GM11168 (cell line): ENCODE results near the gene PPL.

Source experiments
- in situ Hi-C: fragments of 300-500 bp; cut with MboI; formaldehyde crosslinking; loops from one replicate; pipeline ENCODE4 v1.12.0; 2022; ENCODE audit warnings: low sequenced_read_pairs; ENCODE audit not compliant: unreplicated experiment

PPL gene

DNA sequence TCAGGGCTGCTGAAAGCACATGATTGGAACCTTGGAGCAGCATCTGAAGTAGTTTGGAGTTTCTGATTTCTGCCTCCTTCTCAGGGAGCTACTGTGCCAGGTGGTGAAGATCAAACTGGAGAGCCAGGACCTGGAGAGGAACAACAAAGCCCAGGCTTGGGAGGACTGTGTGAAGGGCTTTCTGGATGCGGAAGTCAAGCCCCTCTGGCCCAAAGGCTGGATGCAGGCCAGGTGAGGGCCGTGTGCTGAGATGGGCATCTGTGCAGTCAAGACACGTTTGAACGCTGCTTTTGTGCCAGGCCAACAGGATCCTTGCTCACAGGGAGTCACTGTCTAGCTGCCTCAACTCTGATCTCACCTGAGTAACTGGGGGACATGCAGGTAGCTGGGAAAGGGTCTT, 65.9 kb downstream of the PPL start:
- in situ Hi-C loops = no loop called here

DNA sequence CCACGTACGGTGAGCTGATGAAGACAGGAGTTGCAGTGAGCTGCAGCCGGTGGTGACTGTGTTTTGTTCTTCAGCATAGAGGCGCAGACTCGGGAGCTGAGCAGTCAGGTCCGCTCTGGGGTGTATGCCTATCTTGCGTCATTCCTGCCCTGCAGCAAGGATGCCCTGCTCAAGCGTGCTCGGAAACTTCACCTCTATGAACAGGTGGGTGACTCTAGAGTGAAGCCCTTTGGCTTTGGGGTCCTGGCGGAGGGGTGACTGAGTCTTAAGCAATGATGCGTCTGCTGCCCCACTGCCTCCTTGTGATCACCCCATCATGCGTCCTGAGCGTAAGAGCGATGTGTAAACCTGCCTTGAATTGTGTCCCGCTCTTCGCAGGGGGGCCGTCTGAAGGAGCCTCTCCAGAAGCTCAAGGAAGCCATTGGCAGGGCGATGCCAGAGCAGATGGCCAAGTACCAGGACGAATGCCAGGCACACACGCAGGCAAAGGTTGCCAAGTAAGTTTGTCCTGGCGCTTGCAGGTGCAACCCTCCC, 66.7 kb downstream of the PPL start:
- in situ Hi-C loops = no loop called here

DNA sequence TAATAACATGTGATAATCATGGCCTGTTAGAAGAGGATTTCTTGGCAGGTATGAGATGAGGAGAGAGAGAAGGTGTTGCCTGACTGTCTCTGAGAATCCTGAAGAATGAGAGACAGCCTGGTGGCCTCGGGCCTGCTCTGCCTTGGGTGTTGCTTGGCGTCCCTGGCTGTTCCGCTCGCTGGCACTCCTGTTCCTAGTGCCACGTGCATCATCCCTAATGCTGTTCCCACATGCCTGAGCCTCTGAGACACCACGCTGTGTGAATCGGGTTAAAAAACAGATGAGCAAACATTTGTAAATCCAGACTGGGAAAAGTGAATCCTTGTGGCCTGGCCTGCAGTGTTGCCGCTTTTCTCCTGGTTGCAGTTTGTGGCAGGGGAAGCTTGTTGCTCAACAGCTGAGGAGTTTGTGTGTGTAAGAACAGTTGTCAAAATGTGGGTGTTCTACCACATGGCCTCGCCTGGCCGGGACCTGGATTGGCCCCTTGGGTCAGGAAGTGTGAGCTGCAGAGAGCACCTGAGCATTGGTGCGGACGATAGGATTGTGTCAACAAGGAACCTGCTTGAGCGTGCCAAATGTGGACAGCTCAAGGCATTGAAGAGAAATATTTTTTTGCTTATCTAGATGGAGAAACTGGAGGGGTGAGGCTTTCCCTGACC, 67.7 kb downstream of the PPL start:
- in situ Hi-C loops = no loop called here

DNA sequence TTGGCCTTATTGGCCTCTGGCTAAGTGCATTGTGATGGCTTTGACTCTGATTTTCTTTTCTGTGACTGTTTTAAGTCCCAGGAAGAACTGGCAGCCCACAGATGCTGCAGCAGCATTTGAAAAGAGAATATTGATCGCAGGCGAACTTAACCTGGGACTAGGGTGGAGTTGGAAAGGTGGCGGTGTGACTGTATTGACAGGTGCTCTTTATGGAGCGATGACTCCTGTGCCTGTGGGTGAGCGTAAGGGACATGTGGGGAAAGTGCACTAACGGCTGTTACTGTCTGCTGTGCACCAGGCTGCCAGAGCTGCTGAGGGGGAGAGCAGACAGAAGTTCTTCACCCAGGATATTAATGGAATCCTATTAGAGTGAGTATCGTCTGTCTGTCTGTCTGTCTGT, 68.4 kb downstream of the PPL start:
- in situ Hi-C loops = no loop called here

DNA sequence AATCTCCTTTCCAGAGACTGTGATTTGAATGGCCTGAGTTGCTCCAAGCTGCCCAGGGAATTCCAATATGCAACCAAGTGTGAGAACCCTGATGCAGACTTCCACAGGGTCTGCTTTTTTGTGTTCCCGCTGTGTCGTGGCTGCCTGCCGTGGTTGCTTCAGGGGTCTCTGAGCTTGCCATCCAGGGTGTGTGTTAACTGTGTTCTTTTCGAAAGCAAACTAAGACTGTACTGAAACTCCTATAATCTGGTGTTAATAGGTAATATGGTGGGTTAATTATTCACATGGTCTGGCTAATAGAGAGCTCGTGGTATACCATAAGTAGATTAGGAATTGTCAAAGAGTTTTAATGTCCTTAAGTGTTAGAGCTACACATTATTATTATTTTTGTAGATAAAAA, 68.9 kb downstream of the PPL start:
- in situ Hi-C loops = no loop called here

DNA sequence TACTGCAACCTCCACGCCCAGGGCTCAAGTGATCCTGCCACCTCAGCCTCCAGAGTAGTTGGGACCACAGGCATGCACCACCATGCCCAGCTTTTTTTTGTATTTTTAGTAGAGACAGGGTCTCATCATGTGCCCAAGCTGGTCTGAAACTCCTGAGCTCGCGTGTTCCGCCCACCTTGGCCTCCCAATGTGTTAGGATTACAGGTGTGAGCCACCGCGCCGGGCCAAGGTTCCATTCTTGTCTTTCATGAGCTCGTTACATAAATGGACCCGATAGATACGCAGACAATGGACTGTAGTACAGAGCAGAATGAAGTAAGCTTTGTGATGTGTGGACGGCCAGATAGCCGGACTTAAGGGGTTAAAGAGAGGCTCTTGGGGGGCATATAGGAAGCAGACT, 70.4 kb downstream of the PPL start:
- in situ Hi-C loops = no loop called here

DNA sequence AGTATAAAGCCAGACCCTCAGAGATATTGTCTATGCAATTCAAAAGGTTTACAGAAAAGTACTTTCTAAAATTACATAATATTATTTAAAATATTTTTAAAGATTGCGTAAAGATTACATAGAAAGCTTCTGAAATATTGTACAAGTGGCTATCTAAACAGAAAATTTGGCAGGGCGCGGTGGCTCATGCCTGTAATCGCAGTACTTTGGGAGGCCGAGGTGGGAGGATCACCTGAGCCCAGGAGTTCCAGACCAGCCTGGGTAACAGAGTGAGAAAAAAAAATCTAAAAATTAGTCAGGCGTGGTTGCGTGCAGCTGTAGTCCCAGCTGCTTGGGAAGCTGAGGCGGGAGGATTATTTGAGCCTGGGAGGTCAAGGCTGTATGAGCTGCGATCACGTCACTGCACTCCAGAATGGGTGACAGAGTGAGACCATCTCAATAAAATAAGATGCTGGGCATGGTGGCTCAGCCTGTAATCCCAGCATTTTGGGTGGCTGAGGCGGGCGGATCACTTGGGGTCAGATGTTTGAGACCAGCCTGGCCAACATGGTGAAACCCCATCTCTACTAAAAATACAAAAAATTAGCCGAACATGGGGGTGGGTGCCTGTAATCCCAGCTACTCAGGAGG, 71.6 kb downstream of the PPL start:
- in situ Hi-C loops = no loop called here

DNA sequence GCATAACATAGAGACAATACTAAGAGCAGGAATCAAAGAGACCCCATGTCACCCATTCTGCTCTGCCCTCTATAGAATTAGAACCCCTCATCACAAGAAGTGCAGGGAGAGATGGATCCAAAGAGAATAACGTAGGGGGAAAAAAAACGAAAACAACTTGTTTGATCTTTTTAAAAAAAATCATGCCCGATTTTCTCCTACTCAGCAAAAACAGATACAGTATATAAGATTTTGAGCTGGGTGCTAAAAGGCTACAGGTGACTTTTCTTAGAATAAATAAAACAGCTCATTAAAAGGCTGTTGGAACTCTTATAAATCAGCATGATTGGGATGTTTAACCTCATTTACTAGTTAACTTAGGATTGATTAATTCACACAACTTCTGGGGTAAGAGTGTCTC, 72.2 kb downstream of the PPL start:
- in situ Hi-C loops = no loop called here

DNA sequence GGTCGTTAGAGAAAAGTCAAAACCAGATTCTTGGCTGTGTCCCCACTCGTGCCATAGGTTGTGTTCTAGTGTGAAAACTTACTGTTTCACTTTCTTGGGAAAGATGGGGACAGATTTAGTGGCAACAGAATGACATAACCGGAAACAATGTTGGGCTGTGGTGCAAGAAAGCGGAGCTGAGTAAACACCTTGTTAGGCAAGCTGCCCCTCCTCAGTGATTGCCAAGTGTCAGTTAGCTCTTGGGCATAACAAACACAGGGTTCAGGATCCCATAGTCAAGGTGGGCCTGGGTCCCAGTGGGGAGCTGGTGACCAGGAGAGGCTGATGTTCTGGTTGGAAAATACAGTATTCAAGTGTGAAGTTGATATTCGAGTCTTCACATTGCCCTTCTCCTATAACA, 74.3 kb downstream of the PPL start:
- in situ Hi-C loops = no loop called here

DNA sequence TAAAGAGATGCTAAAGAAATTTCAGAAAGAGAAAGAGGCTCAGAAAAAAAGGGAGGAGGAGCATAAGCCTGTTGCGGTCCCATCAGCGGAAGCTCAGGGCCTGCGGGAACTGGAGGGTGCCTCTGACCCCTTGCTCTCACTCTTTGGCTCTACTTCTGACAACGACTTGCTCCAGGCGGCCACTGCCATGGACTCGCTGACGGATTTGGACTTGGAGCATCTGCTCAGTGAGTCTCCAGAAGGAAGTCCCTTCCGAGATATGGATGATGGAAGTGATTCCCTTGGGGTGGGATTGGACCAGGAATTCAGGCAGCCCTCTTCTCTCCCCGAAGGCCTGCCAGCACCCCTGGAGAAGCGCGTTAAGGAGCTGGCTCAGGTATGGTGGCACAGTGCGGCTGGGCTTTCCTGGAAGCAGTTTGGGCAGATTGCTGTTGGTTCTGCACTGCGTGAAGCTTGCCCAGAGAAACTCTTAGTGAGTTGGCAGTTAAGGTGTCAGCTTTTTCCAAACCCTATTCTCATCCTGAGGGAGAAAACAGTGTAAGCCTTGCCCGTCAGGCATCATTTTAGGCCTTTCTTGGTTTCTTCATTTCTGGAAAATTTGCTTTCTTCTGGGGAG, 76.1 kb downstream of the PPL start:
- in situ Hi-C loops = no loop called here

DNA sequence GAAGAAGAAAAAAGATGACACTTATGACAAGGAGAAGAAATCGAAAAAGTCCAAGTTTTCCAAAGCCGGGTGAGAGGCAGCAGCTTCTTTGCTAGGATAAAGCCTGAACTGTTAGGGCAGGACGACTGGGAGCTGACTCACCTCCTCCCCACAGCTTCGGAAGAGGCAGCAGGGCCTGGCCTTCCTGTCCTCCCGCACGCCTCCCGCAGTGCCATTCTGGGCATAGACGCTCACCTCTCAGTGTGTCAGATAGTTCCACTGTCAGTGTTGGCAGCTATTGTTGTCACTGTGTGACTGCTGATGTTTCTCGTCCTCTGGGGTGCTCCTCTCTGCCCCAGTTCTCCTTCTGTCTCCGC, 77.1 kb downstream of the PPL start:
- in situ Hi-C loops = no loop called here

DNA sequence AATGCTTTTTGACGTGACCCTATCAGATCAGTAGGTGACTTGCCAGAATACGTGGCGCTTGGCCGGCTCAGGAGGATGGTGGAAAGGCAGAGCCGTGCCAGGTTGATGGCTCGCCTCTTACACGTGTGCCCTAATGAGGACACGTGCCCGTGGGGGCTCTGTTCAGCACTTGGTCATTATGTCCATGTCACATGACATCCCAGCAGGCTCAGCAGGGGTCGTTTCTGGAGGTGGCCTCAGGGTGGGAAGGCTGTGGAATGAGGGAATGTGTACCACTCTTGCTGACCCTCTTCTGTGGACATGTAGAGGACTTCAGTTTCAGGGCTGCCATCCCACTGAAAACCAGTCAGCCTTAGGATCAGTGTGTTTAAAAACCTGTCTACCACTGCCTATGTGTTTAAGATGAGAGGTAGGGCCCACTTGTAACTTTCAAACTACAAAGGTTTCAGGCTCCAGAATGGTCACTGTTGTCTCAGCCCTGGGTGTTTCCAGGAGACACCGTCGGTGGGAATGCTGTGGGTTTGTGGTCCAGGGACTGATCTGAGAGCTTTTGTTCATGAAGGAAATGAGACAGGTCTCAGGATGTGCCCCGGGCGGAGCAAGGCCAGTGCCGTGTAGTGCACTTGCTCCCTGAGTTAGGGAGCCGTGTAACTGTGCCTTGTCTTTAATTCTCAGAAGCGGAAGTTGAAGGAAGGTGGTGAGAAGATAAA, 77.6 kb downstream of the PPL start:
- in situ Hi-C loops = no loop called here

DNA sequence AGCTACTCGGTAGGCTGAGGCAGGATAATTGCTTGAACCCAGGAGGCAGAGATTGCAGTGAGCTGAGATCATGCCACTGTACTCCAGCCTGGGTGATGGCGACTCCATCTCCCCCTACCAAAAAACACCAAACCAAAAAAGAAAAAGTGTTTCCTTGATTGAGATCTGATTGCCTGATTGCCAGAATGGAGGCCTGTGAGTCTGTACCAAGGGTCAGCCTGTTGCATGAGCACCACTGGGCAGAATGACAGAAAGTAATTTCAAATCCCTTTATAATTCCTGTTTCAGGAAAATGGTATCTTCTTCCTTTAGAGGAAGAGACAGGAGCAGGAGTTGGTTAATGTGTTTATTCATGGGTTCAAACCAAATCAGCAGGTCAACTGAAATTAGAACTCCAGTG, 81.1 kb downstream of the PPL start:
- in situ Hi-C loops = no loop called here

DNA sequence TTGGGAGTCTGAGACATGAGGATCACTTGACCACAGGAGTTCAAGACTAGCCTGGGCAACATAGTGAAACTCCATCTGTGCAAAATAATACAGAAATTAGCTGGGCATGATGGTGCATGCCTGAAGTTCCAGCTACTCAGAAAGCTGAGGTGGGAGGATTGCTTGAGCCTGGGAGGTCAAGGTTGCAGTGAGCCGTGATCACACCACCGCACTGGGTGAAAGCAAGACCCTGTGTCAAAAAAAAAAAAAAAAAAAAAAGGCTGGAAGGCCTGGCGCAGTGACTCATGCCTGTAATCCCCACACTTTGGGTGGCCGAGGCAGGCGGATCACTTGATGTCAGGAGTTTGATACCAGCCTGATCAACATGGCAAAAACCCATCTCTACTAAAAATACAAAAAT, 81.6 kb downstream of the PPL start:
- in situ Hi-C loops = no loop called here

DNA sequence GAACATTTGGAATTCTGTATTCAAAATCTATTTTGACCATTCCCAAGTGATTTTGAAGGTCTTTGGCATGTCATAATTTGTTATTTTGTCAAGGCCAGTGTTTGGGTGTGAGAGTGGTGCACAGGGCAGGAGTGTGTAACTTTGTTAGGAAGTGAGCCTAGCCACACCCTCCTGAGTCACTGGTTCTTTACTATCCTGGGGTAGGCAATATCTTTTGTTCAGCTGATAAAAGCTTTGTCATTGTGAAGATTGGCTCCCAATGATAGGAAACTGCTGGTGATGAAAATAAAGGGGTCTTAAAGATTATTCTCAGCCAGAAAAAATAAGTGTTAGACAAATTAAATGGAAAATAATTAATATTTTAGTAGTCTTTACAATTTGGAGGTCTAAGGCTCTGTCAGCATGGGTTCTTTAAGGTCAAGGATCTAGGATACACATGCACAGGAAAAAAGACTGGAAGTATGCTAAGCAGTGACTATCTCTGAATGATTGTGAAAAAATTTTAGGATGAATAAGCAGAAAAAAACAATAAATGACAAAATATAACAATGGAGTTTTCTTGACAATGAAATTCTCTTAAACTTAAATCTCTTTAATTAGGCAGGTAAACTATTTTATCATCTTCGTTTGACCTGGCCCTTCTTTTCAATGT, 84.6 kb downstream of the PPL start:
- in situ Hi-C loops = no loop called here

DNA sequence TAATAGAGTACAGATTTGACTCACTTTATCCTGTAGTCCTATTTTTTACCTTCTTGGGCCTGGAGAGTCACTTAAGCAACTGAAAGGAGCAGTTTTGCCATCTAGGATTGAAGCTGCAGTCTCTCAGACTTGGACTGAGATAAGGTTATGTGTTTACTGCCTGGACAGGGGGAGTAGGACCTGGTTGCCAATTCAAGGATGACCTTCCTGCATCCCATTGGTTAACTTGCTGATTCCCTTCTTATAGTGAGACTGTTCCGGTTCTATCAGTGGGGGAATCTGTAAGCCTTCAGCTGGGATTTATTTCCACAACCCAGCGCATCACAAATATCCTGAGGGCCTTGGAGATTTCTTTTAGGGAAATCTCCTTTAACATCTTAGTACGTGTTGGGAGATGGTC, 86.7 kb downstream of the PPL start:
- in situ Hi-C loops = no loop called here

DNA sequence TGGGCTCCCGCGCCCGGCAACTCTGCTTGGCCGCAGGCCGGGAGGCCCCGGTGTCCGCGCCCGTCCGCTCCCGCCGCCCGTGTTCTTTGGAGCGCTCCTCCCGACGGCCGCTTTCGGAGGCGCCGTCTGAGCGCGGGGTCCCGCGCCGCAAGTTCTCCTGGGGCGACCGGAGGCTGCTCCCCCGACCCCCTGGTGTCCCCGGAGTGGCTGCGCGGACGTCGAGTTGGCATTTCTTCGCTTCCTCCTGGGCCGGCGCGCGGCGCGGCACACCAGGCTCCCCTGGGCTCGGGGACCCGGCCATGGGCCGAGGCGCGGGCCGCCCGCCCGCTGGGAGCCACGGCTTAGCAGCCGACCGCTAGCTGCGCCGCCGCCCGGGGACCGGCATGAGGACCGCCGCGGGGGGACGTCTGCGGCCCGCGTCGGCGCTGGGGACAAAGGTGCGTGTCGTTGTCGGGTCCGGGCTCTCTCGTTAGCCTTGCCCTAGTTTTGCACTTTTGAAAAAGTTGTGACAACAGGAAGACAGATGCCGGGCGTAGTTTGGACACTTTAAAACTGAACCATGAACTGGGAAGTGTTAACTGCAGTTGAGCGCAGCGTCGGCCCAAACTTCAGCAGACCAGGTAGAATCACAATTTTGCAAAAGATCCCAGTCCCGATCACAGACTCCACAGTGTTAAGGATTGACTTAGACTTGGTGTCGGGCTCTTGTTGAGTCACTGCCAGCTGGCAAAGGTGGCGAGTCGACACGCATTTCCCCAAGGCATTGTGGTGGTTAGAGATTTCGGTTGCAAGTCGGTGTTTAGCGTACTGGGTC, 89.0 kb downstream of the PPL start:
- in situ Hi-C loops = no loop called here

DNA sequence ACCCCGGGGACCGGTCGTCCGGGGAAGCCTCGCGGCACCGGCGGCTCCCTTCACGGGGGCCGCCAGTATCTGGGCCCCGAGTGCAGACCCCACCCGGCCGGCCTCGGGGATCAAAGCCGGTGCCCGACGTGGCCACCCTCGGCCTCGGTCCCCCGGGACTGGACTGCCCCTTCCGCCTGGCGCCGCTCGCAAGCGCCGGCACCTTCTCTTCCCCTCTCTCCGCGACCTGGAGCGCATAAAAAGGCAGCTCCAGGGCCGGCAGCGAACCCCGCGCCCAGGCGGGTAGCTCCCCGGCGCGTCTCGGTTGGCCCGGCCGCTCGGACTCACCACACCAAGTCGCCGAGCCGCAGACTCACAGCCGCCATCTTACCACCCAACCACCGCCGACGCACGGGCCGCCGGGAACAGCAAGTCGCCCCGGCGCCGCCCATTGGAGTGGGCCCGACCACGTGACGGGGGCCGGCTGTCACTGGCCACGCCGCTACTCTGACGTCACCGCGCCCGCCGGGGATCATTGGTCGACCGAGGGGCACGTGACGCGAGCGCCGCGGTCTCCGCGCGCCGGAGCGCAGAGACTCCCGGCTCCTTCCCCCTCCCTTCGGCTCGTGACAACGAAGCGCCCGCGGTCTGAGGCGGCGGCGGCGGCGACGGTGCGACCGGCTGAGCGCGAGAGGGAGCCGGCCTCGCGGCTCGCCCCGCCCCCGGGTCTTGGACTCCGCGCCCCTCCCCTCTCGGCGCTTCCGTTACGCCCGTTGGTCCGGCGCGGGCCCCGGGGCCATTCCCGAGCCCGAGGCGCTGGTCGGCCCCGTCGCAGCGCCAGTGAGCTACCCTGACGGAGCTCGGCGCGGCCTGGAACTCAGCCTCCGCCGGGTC, 89.8 kb downstream of the PPL start, which contains the start of the genes GLYR1 and UBN1:
TSS of gene GLYR1 (minus strand) at position 388 of the 873 bp plus-strand sequence. CDS start at position 365, 23 bp downstream.
TSS of gene UBN1 (plus strand) at position 581 of the 873 bp plus-strand sequence. CDS start 5,437 bp downstream, outside the sequence.
- in situ Hi-C loops = no loop called here

DNA sequence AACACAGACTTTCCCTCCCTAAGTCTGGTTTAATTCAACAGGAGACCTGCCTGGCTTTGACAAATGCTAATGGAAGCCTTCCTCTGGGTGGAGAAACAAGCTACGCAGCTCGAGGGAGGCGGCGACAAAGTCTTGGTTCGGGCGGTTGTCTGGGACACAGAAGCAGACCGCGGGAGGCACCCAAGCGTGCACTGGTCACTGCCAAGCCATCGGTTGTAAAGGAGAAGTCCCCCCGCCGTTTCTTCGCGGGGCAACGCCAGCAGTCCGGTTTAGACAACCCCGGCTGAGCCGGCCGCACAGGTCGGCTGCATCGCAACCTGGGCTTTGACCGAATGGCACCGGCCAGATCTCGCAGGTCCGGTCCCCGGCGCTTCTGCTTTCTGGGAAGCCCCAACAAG, 90.4 kb downstream of the PPL start:
- in situ Hi-C loops = no loop called here
